IMR-90 (cell line): ENCODE measurements around the gene ZNF335.

Experiments used
- MAFK ChIP-seq: IDR thresholded peaks from 2 replicates; pipeline ENCODE4 v1.6.1; 2012; ENCODE audit warnings: low read depth, low read length, improper control_type of control experiment
- MXI1 ChIP-seq: IDR thresholded peaks from 2 replicates; pipeline ENCODE4 v1.6.1; 2012; ENCODE audit warnings: low read depth, mild to moderate bottlenecking, low read length, moderate library complexity, borderline replicate concordance
- POLR2A ChIP-seq: IDR thresholded peaks from 2 replicates; pipeline ENCODE4 v1.6.1; 2012; ENCODE audit warnings: mild to moderate bottlenecking, low read depth, low read length
- RAD21 ChIP-seq: IDR thresholded peaks from 2 replicates; pipeline ENCODE4 v1.6.1; 2012; ENCODE audit warnings: low read length, improper control_type of control experiment
- RCOR1 ChIP-seq: IDR thresholded peaks from 2 replicates; pipeline ENCODE4 v1.6.1; 2012; ENCODE audit warnings: mild to moderate bottlenecking, low read length, improper control_type of control experiment; ENCODE audit not compliant: insufficient replicate concordance
- RFX5 ChIP-seq: IDR thresholded peaks from 2 replicates; pipeline ENCODE4 v1.8.0; 2012; ENCODE audit warnings: low read depth, mild to moderate bottlenecking, low read length, moderate library complexity
- SMC3 ChIP-seq: fragments of 150-350 bp; IDR thresholded peaks from 2 replicates; pipeline ENCODE4 v1.6.1; 2016; ENCODE audit warnings: low read depth, mild to moderate bottlenecking, antibody characterized with exemption, low read length, moderate library complexity
- TF ChIP-seq, protein P1 (sequence below): conservative IDR thresholded peaks from 2 replicates; pipeline ENCODE4 v1.5.1; 2012; ENCODE audit warnings: mild to moderate bottlenecking, low read depth, low read length, improper control_type of control experiment
- TF ChIP-seq, protein P2 (sequence below): fragments of 150-350 bp; IDR thresholded peaks from 2 replicates; pipeline ENCODE4 v1.6.1; 2017; ENCODE audit warnings: mild to moderate bottlenecking, antibody characterized with exemption, low read length, low read depth
- TF ChIP-seq, protein P3 (sequence below): fragments of 150-350 bp; IDR thresholded peaks from 2 replicates; pipeline ENCODE4 v1.6.1; 2016; ENCODE audit warnings: low read depth, mild to moderate bottlenecking, low read length, moderate library complexity, borderline replicate concordance

- TF ChIP-seq, protein P1, sequence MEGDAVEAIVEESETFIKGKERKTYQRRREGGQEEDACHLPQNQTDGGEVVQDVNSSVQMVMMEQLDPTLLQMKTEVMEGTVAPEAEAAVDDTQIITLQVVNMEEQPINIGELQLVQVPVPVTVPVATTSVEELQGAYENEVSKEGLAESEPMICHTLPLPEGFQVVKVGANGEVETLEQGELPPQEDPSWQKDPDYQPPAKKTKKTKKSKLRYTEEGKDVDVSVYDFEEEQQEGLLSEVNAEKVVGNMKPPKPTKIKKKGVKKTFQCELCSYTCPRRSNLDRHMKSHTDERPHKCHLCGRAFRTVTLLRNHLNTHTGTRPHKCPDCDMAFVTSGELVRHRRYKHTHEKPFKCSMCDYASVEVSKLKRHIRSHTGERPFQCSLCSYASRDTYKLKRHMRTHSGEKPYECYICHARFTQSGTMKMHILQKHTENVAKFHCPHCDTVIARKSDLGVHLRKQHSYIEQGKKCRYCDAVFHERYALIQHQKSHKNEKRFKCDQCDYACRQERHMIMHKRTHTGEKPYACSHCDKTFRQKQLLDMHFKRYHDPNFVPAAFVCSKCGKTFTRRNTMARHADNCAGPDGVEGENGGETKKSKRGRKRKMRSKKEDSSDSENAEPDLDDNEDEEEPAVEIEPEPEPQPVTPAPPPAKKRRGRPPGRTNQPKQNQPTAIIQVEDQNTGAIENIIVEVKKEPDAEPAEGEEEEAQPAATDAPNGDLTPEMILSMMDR = no peak
- TF ChIP-seq MAFK (no peak), MXI1 (no peak), SMC3 (no peak), RFX5 (no peak), RAD21 (no peak), POLR2A (no peak), RCOR1 (no peak)
- TF ChIP-seq, protein P2, sequence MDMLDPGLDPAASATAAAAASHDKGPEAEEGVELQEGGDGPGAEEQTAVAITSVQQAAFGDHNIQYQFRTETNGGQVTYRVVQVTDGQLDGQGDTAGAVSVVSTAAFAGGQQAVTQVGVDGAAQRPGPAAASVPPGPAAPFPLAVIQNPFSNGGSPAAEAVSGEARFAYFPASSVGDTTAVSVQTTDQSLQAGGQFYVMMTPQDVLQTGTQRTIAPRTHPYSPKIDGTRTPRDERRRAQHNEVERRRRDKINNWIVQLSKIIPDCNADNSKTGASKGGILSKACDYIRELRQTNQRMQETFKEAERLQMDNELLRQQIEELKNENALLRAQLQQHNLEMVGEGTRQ = no peak
- TF ChIP-seq, protein P3, sequence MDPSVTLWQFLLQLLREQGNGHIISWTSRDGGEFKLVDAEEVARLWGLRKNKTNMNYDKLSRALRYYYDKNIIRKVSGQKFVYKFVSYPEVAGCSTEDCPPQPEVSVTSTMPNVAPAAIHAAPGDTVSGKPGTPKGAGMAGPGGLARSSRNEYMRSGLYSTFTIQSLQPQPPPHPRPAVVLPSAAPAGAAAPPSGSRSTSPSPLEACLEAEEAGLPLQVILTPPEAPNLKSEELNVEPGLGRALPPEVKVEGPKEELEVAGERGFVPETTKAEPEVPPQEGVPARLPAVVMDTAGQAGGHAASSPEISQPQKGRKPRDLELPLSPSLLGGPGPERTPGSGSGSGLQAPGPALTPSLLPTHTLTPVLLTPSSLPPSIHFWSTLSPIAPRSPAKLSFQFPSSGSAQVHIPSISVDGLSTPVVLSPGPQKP = no peak
Measured at GRCh38 chr20:45913116-45913515, 58.9 kb downstream of the ZNF335 start.
